MM.1S (cell line): Measurements from ENCODE around the gene MRPS21.

Experiments
- DNase-seq: peaks from one replicate; pipeline ENCODE4 v3.0.0-alpha.2; 2015
- H2AFZ ChIP-seq: fragments of 300-600 bp; sonication (generic); 2 replicates; pipeline ENCODE4 v1.6.0; 2016; ENCODE audit warnings: antibody characterized with exemption, low read length
- H3F3A ChIP-seq: fragments of 300-600 bp; sonication (generic); 2 replicates; pipeline ENCODE4 v1.6.1; 2016; ENCODE audit warnings: mild to moderate bottlenecking, antibody characterized with exemption, low read length, moderate library complexity, mixed read lengths; ENCODE audit not compliant: insufficient read depth
- H3K27ac ChIP-seq: fragments of 300-600 bp; sonication (generic); 2 replicates; pipeline ENCODE4 v1.5.1; 2016; ENCODE audit warnings: mild to moderate bottlenecking, low read length
- H3K27me3 ChIP-seq: fragments of 300-600 bp; sonication (generic); replicated peaks from 2 replicates; pipeline ENCODE4 v1.6.0; 2016; ENCODE audit warnings: low read length; ENCODE audit not compliant: insufficient read depth
- H3K36me3 ChIP-seq: fragments of 300-600 bp; sonication (generic); replicated peaks from 2 replicates; pipeline ENCODE4 v1.6.1; 2016; ENCODE audit warnings: mild to moderate bottlenecking, low read length, mixed read lengths; ENCODE audit not compliant: insufficient read depth
- H3K4me1 ChIP-seq: fragments of 300-600 bp; sonication (generic); 2 replicates; pipeline ENCODE4 v1.6.1; 2016; ENCODE audit warnings: low read length, mixed read lengths
- H3K4me2 ChIP-seq: fragments of 300-600 bp; sonication (generic); 2 replicates; pipeline ENCODE4 v1.6.0; 2016; ENCODE audit warnings: low read depth, low read length
- H3K4me3 ChIP-seq: fragments of 300-600 bp; sonication (generic); 2 replicates; pipeline ENCODE4 v1.5.1; 2016; ENCODE audit warnings: low read length, mixed read lengths
- H3K79me2 ChIP-seq: fragments of 300-600 bp; sonication (generic); 2 replicates; pipeline ENCODE4 v1.6.1; 2016; ENCODE audit warnings: mixed run types, low read length, mixed read lengths
- H3K9ac ChIP-seq: fragments of 300-600 bp; sonication (generic); 2 replicates; pipeline ENCODE4 v1.6.1; 2016; ENCODE audit warnings: low read length, mixed read lengths
- H3K9me2 ChIP-seq: fragments of 300-600 bp; sonication (generic); replicated peaks from 2 replicates; pipeline ENCODE4 v1.6.1; 2016; ENCODE audit warnings: mild to moderate bottlenecking, low read length, mixed read lengths; ENCODE audit not compliant: insufficient read depth
- H3K9me3 ChIP-seq: fragments of 300-600 bp; sonication (generic); replicated peaks from 2 replicates; pipeline ENCODE4 v1.6.1; 2016; ENCODE audit warnings: mild to moderate bottlenecking, low read length, mixed read lengths; ENCODE audit not compliant: insufficient read depth
- H4K20me1 ChIP-seq: fragments of 300-600 bp; sonication (generic); 2 replicates; pipeline ENCODE4 v1.6.1; 2016; ENCODE audit warnings: mild to moderate bottlenecking, low read length, moderate library complexity, mixed read lengths; ENCODE audit not compliant: insufficient read depth
- CTCF ChIP-seq: fragments of 300-600 bp; sonication (generic); IDR thresholded peaks from 2 replicates; pipeline ENCODE4 v1.5.1; 2016; ENCODE audit warnings: antibody characterized with exemption, low read length, mixed read lengths
- EZH2 ChIP-seq: fragments of 300-600 bp; sonication (generic); optimal IDR thresholded peaks from 2 replicates; pipeline ENCODE3; 2017; ENCODE audit warnings: low read depth, mild to moderate bottlenecking, antibody characterized with exemption, low read length, mixed read lengths
- EZH2phosphoT487 ChIP-seq: fragments of 300-600 bp; sonication (generic); IDR thresholded peaks from 2 replicates; pipeline ENCODE4 v1.6.1; 2018; ENCODE audit warnings: antibody characterized with exemption, low read length

Gene MRPS21

GRCh38 chr1:150263549-150263948, 30.1 kb upstream of the MRPS21 start:
- no peaks in the 10 kb centered on the region for H3K9me3 ChIP-seq
- peaks cover 29% of the 10 kb centered on the region for H3K79me2 ChIP-seq
- no peak overlapping the region for H3K27ac ChIP-seq
- no peak for DNase-seq
- TF ChIP-seq CTCF, result no peak
- no peak for TF ChIP-seq EZH2phosphoT487
- no peak for TF ChIP-seq EZH2
- H3K4me2 ChIP-seq, result no peak overlapping the region
- H3K27me3 ChIP-seq, result peaks cover 4% of the 10 kb centered on the region; the same call in 1 of the 2 replicates
- H3F3A ChIP-seq, result peaks cover 4% of the 10 kb centered on the region; the same call in 1 of the 2 replicates
- H3K9me2 ChIP-seq, result no peaks in the 10 kb centered on the region
- H2AFZ ChIP-seq, result no peak overlapping the region
- peaks cover 8% of the 10 kb centered on the region for H3K4me1 ChIP-seq
- H3K9ac ChIP-seq, result no peak overlapping the region
- no peak overlapping the region for H3K4me3 ChIP-seq
- peaks cover 16% of the 10 kb centered on the region for H3K36me3 ChIP-seq
- no peaks in the 10 kb centered on the region for H4K20me1 ChIP-seq

DNA sequence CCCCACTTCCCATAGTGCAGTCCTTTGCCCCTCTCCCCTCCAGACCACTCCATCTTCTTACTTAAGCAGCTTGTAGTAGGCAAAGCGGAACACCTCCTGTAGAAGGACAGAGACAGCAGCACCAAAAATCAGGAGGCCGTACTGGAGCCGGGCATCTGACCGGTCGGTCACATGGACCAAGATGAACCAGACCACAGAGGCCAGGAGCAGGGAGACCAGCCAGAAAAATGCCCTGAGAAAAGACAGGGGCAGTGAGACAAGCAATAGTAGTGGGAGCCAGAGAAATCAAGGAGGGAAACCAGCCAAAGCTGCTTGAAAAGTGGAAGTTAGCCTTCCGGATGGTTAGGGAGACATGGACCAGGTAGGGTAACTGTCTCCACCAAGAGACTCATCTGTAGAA, 25.8 kb upstream of the MRPS21 start:
- Histone ChIP-seq H3K79me2 (peaks cover 47% of the 10 kb centered on the region), H3K27ac (peak overlapping the region; percentile 77), H2AFZ (peak overlapping the region; percentile 59), H3K4me2 (peak overlapping the region; percentile 85), H3K9me3 (no peaks in the 10 kb centered on the region), H3K4me3 (peak overlapping the region; percentile 88), H3K4me1 (peaks cover 8% of the 10 kb centered on the region), H3K36me3 (peaks cover 16% of the 10 kb centered on the region), H3K9ac (peak overlapping the region; percentile 96), H3K9me2 (no peaks in the 10 kb centered on the region), H3K27me3 (no peaks in the 10 kb centered on the region), H3F3A (peaks cover 4% of the 10 kb centered on the region; the same call in 1 of the 2 replicates), H4K20me1 (no peaks in the 10 kb centered on the region)
- TF ChIP-seq EZH2 (no peak), CTCF (no peak), EZH2phosphoT487 (no peak)
- no peak for DNase-seq

GRCh38 chr1:150268340-150268704, 25.3 kb upstream of the MRPS21 start:
- Histone ChIP-seq H3K27me3 (no peaks in the 10 kb centered on the region), H3K36me3 (peaks cover 16% of the 10 kb centered on the region), H3K4me1 (peaks cover 8% of the 10 kb centered on the region), H3F3A (peaks cover 4% of the 10 kb centered on the region; the same call in 1 of the 2 replicates), H3K4me3 (peak overlapping the region; percentile 88), H3K27ac (peak overlapping the region; percentile 77), H3K9me2 (no peaks in the 10 kb centered on the region), H4K20me1 (no peaks in the 10 kb centered on the region), H2AFZ (peak overlapping the region; percentile 59), H3K9me3 (no peaks in the 10 kb centered on the region), H3K9ac (peak overlapping the region; percentile 96), H3K79me2 (peaks cover 47% of the 10 kb centered on the region), H3K4me2 (peak overlapping the region; percentile 85)
- peak; percentile 82 for DNase-seq
- no peak for TF ChIP-seq EZH2
- TF ChIP-seq EZH2phosphoT487, result no peak
- TF ChIP-seq CTCF, result no peak
